HEK293T (cell line): ENCODE results near the gene TBX5.

Source experiments
- BHLHE40 ChIP-seq: fragments of 450-650 bp; IDR thresholded peaks from 2 replicates; pipeline ENCODE4 v1.6.1; 2016; ENCODE audit warnings: mild to moderate bottlenecking, moderate library complexity, borderline replicate concordance
- CTBP1 ChIP-seq: fragments of 450-650 bp; IDR thresholded peaks from 2 replicates; pipeline ENCODE4 v1.6.1; 2016; ENCODE audit warnings: borderline replicate concordance
- ELF4 ChIP-seq: fragments of 450-650 bp; IDR thresholded peaks from 2 replicates; pipeline ENCODE4 v1.6.1; 2017; ENCODE audit warnings: antibody characterized with exemption
- FOXA1 ChIP-seq: fragments of 450-650 bp; IDR thresholded peaks from 2 replicates; pipeline ENCODE4 v1.6.1; 2016; ENCODE audit warnings: mild to moderate bottlenecking
- FOXK2 ChIP-seq: fragments of 450-650 bp; IDR thresholded peaks from 2 replicates; pipeline ENCODE4 v1.6.1; 2016; ENCODE audit warnings: mild to moderate bottlenecking
- FOXM1 ChIP-seq: fragments of 450-650 bp; IDR thresholded peaks from 2 replicates; pipeline ENCODE4 v1.6.1; 2017; ENCODE audit warnings: mild to moderate bottlenecking, borderline replicate concordance
- HDGF ChIP-seq: fragments of 450-650 bp; IDR thresholded peaks from 2 replicates; pipeline ENCODE4 v1.6.1; 2017; ENCODE audit warnings: antibody characterized with exemption, borderline replicate concordance
- LEF1 ChIP-seq: fragments of 450-650 bp; IDR thresholded peaks from 2 replicates; pipeline ENCODE4 v1.6.1; 2017; ENCODE audit warnings: mild to moderate bottlenecking, borderline replicate concordance
- NFRKB ChIP-seq: fragments of 450-650 bp; IDR thresholded peaks from 2 replicates; pipeline ENCODE4 v1.6.1; 2016; ENCODE audit warnings: mild to moderate bottlenecking, moderate library complexity
- SP1 ChIP-seq: fragments of 450-650 bp; IDR thresholded peaks from 2 replicates; pipeline ENCODE4 v1.6.1; 2017
- SUZ12 ChIP-seq: fragments of 450-650 bp; IDR thresholded peaks from 2 replicates; pipeline ENCODE4 v1.6.1; 2016; ENCODE audit warnings: mild to moderate bottlenecking
- TARDBP ChIP-seq: fragments of 450-650 bp; IDR thresholded peaks from 2 replicates; pipeline ENCODE4 v1.6.1; 2016
- ZNF384 ChIP-seq: fragments of 450-650 bp; IDR thresholded peaks from 2 replicates; pipeline ENCODE4 v1.6.1; 2016
- TF ChIP-seq, protein P1 (sequence below): fragments of 450-650 bp; IDR thresholded peaks from 2 replicates; pipeline ENCODE4 v1.6.1; 2016

DNA sequence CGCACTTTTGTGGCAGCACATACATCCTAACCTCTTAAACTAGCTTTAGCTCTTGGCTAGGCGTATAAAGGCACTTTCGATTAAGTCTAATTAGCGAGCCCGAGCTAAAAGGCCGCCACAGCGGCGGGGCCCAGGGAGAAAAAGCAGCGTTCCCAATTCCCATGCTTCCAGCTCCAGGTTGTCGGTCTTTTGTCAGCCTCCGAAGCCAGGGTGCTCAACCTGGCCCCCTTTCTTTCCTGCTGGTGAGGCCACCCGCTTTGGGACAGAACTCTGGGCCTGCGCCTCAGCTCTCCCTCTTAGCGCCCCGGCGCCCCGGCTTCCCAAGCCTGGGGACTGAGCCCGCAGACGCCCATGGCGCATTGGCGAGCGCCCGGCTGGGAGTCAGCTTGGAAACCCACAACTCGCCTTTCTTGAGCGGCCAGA lies 33.3 kb upstream of the TBX5 start:
- TF ChIP-seq, protein P1, sequence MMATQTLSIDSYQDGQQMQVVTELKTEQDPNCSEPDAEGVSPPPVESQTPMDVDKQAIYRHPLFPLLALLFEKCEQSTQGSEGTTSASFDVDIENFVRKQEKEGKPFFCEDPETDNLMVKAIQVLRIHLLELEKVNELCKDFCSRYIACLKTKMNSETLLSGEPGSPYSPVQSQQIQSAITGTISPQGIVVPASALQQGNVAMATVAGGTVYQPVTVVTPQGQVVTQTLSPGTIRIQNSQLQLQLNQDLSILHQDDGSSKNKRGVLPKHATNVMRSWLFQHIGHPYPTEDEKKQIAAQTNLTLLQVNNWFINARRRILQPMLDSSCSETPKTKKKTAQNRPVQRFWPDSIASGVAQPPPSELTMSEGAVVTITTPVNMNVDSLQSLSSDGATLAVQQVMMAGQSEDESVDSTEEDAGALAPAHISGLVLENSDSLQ, result no peak
- TF ChIP-seq FOXA1 (no peak), SP1 (no peak), CTBP1 (no peak), FOXM1 (no peak), ELF4 (no peak), TARDBP (no peak), SUZ12 (no peak), FOXK2 (no peak), BHLHE40 (no peak), ZNF384 (no peak), NFRKB (no peak), HDGF (no peak), LEF1 (no peak)
